Activated naive CD8-positive, alpha-beta T cell treated with anti-CD3 and anti-CD28 coated beads, Interleukin-2, amount 10 ng/mL, durations not matched to agents 7 days and 5 days (primary cell): ENCODE data around the gene PBRM1. TPM values are rescaled to one million over a fixed set of nuclear protein-coding genes. Genes with fewer than 3 reads are reported as not detected.

ENCODE experiments used
- ATAC-seq: fragments of 150-1000 bp; cut with Tn5 transposase; one replicate; pipeline ENCODE4 v1.10.0; 2021; ENCODE audit warnings: low read depth, moderate library complexity
- POLR2A ChIA-PET: fragments of 350-600 bp; sonication (Branson Sonifier 250); formaldehyde crosslinking; loops from one replicate; lab custom pipeline; 2021; ENCODE audit warnings: antibody characterized with exemption; lab: Charles Lee
- DNase-seq: peaks from one replicate; pipeline ENCODE4 v3.0.0; 2021
- H3K27ac Mint-ChIP-seq: one replicate; pipeline ENCODE4 v1.8.0; 2022; ENCODE audit warnings: mild to moderate bottlenecking, mixed read lengths
- H3K27me3 Mint-ChIP-seq: one replicate; pipeline ENCODE4 v1.8.0; 2022; ENCODE audit warnings: mild to moderate bottlenecking, moderate library complexity, mixed read lengths
- H3K36me3 Mint-ChIP-seq: one replicate; pipeline ENCODE4 v1.8.0; 2021; ENCODE audit warnings: mild to moderate bottlenecking, mixed read lengths
- H3K4me1 Mint-ChIP-seq: one replicate; pipeline ENCODE4 v1.8.0; 2021; ENCODE audit warnings: mixed read lengths
- H3K4me3 Mint-ChIP-seq: one replicate; pipeline ENCODE4 v1.8.0; 2022; ENCODE audit warnings: mild to moderate bottlenecking, moderate library complexity, mixed read lengths
- H3K9me3 Mint-ChIP-seq: one replicate; pipeline ENCODE4 v1.8.0; 2021; ENCODE audit warnings: mixed read lengths
- total RNA-seq, 2 experiments: library from RNA; stranded (reverse); gene quantifications; one replicate each; pipeline ENCODE4 v1.2.3, GENCODE V29; 2021

The PBRM1 gene
- total RNA-seq, 2 experiments from 2014 or later, result 73.5 to 77.0 TPM

GRCh38 chr3:52714335-52715302, 28.9 kb upstream of the PBRM1 start:
- H3K4me1 Mint-ChIP-seq, result peaks cover 4% of the 10 kb centered on the region
- H3K4me3 Mint-ChIP-seq, result no peak overlapping the region
- ATAC-seq, result no peak
- peaks cover under 1% of the 10 kb centered on the region for H3K9me3 Mint-ChIP-seq
- H3K27ac Mint-ChIP-seq, result no peak overlapping the region
- POLR2A ChIA-PET, result interaction anchor here (1.3 kb wide), 1 partner anchor 9 kb away, joined by 3 read pairs; the partner anchor contains the start of genes GLT8D1 and SPCS1
- H3K27me3 Mint-ChIP-seq, result no peaks in the 10 kb centered on the region
- no peak for DNase-seq
- peaks cover 18% of the 10 kb centered on the region for H3K36me3 Mint-ChIP-seq

DNA sequence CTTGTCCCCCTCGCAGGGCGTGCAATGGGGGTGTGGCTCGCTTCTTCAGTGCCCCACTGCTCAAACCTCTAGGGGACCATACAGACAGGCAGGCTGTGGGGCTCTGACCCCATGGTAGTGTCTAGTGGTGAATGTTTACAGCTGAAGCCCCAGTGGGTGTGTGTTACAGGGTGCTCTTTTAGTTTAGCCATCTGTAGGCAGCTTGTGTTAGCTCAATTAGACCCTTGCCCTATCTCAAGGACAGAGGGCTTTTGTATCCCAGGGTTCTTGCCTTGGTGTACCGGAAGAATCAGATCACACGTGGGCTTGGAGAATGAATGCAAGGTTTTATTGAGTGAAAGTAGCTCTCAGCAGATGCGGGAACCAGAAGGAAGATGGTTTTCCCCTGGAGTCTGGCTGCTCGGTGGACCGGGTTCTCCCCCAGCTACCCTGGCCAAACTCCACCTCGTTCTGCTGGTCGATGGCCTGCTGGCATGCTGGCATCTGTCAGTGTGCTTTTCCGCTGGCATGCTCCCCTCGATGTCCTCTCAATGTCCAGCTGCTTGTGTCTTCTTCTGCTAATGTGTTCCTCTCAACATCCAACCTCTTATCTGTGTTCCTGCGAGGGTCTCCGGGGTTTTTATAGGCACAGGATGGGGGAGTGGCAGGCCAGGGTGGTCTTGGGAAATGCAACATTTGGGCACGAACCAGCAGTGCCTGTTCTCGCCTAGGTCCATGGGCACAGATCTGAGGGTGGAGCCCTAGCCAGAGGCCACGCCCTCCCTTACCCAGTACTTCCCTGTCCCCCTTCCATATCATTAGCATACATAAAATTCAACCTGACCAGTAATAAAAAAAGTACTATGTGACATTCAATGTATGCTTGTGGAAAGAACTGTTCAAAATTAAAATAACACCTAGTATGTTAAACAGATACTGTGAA, 26.8 kb upstream of the PBRM1 start:
- H3K9me3 Mint-ChIP-seq, result no peaks in the 10 kb centered on the region
- ATAC-seq (no peak), DNase-seq (no peak)
- no peak overlapping the region for H3K4me3 Mint-ChIP-seq
- H3K4me1 Mint-ChIP-seq, result peaks cover 12% of the 10 kb centered on the region
- POLR2A ChIA-PET, result no interaction called here
- H3K36me3 Mint-ChIP-seq, result peaks cover 12% of the 10 kb centered on the region
- H3K27ac Mint-ChIP-seq, result no peak overlapping the region
- H3K27me3 Mint-ChIP-seq, result no peaks in the 10 kb centered on the region

DNA sequence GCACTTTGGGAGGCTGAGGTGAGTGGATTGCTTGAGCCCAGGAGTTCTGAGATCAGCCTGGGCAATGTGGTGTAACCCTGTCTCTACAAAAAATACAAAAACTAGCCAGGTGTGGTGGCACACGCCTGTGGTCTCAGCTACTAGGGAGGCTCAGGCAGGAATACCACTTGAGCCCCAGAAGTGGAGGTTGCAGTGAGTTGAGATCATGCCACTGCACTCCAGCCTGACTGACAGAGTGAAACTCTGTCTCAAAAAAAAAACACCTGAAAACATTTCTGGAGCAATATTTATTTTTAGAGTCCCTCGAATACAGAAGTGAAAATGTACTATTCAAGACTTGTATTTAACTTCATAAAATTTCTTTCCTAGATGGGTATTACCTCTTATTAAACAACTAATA, 24.8 kb upstream of the PBRM1 start:
- no peak for ATAC-seq
- H3K36me3 Mint-ChIP-seq, result peaks cover 10% of the 10 kb centered on the region
- POLR2A ChIA-PET, result no interaction called here
- no peak for DNase-seq
- H3K4me3 Mint-ChIP-seq, result no peak overlapping the region
- no peaks in the 10 kb centered on the region for H3K9me3 Mint-ChIP-seq
- H3K27me3 Mint-ChIP-seq, result no peaks in the 10 kb centered on the region
- H3K27ac Mint-ChIP-seq, result no peak overlapping the region
- peaks cover 15% of the 10 kb centered on the region for H3K4me1 Mint-ChIP-seq

- Mint-ChIP-seq H3K36me3 (peaks cover 8% of the 10 kb centered on the region), H3K27ac (peak overlapping the region; percentile 67), H3K27me3 (no peaks in the 10 kb centered on the region), H3K9me3 (no peaks in the 10 kb centered on the region), H3K4me3 (peak overlapping the region; percentile 98), H3K4me1 (peaks cover 27% of the 10 kb centered on the region)
- DNase-seq (no peak), ATAC-seq (no peak)
- POLR2A ChIA-PET, result interaction anchor here (0.9 to 1.8 kb wide), 3 partner anchors 8 to 13 kb away, joined by 3 to 7 read pairs (median 3); no protein-coding TSS in a partner anchor
Measured at GRCh38 chr3:52707585-52707984, 21.9 kb upstream of the PBRM1 start.

- Mint-ChIP-seq H3K27me3 (no peaks in the 10 kb centered on the region), H3K27ac (peak within 1 kb of the TSS; percentile 92), H3K36me3 (peaks cover 9% of the 10 kb centered on the region), H3K4me3 (peak within 1 kb of the TSS; percentile 98), H3K4me1 (peaks cover 27% of the 10 kb centered on the region), H3K9me3 (no peaks in the 10 kb centered on the region)
- peak; percentile 93 for DNase-seq
- peak; percentile 92 for ATAC-seq
- POLR2A ChIA-PET, result interaction anchor here (0.5 to 2.5 kb wide), 11 partner anchors 9 to 325 kb away, joined by 3 to 38 read pairs (median 6); partner anchors contain the start of genes GNL3, NEK4 and PBRM1
Measured at GRCh38 chr3:52705688-52706686, 20.3 kb upstream of the PBRM1 start, which contains the start of the genes GLT8D1 and SPCS1. GLT8D1 (minus strand) TSS chr3:52705791; CDS start chr3:52700460, 5,331 bp downstream. SPCS1 (plus strand) TSS chr3:52706106; CDS start chr3:52706247, 141 bp downstream.

DNA sequence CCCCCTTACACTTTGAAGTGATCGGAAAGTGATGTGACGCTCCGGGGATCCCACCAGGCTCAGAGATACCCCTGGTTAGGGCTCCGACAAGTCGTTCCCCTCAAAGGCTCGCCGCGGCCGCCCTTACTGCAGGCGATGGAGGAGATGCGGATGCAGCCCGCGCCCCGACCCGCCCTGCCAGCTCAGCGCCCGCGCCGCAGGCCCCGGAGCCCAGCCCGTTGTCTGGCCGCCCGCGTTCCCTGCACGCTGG, 19.6 kb upstream of the PBRM1 start:
- Mint-ChIP-seq H3K27ac (peak overlapping the region; percentile 90), H3K27me3 (no peaks in the 10 kb centered on the region), H3K9me3 (no peaks in the 10 kb centered on the region), H3K4me3 (peak overlapping the region; percentile 98), H3K4me1 (peaks cover 27% of the 10 kb centered on the region), H3K36me3 (peaks cover 10% of the 10 kb centered on the region)
- POLR2A ChIA-PET, result interaction anchor here (0.6 to 2.5 kb wide), 10 partner anchors 8 to 297 kb away, joined by 3 to 38 read pairs (median 5); partner anchors contain the start of genes GNL3, NEK4 and PBRM1
- ATAC-seq, result no peak
- DNase-seq, result no peak

GRCh38 chr3:52704611-52705437, 19.1 kb upstream of the PBRM1 start:
- no peaks in the 10 kb centered on the region for H3K27me3 Mint-ChIP-seq
- ATAC-seq (no peak), DNase-seq (peak; percentile 40)
- peaks cover 27% of the 10 kb centered on the region for H3K4me1 Mint-ChIP-seq
- H3K9me3 Mint-ChIP-seq, result no peaks in the 10 kb centered on the region
- H3K36me3 Mint-ChIP-seq, result peaks cover 7% of the 10 kb centered on the region
- peak overlapping the region; percentile 98 for H3K4me3 Mint-ChIP-seq
- POLR2A ChIA-PET, result interaction anchor here (0.6 to 2.5 kb wide), 8 partner anchors 8 to 297 kb away, joined by 3 to 38 read pairs (median 6); partner anchors contain the start of genes GNL3, NEK4 and PBRM1
- H3K27ac Mint-ChIP-seq, result peak overlapping the region; percentile 90

GRCh38 chr3:52703341-52703740, 17.6 kb upstream of the PBRM1 start:
- DNase-seq (no peak), ATAC-seq (no peak)
- H3K36me3 Mint-ChIP-seq, result peaks cover 4% of the 10 kb centered on the region
- POLR2A ChIA-PET, result no interaction called here
- no peaks in the 10 kb centered on the region for H3K27me3 Mint-ChIP-seq
- no peak overlapping the region for H3K27ac Mint-ChIP-seq
- H3K9me3 Mint-ChIP-seq, result no peaks in the 10 kb centered on the region
- H3K4me1 Mint-ChIP-seq, result peaks cover 25% of the 10 kb centered on the region
- H3K4me3 Mint-ChIP-seq, result peak overlapping the region; percentile 6

- Mint-ChIP-seq H3K27me3 (no peaks in the 10 kb centered on the region), H3K4me1 (peaks cover 4% of the 10 kb centered on the region), H3K27ac (no peak overlapping the region), H3K4me3 (no peak overlapping the region), H3K9me3 (no peaks in the 10 kb centered on the region), H3K36me3 (peaks cover 20% of the 10 kb centered on the region)
- POLR2A ChIA-PET, result interaction anchor here (1.1 to 1.5 kb wide), 2 partner anchors 8 to 11 kb away, joined by 4 read pairs; partner anchors contain the start of genes GLT8D1, GNL3 and SPCS1
- no peak for DNase-seq
- ATAC-seq, result no peak
Measured at GRCh38 chr3:52697632-52697965, 11.9 kb upstream of the PBRM1 start.

DNA sequence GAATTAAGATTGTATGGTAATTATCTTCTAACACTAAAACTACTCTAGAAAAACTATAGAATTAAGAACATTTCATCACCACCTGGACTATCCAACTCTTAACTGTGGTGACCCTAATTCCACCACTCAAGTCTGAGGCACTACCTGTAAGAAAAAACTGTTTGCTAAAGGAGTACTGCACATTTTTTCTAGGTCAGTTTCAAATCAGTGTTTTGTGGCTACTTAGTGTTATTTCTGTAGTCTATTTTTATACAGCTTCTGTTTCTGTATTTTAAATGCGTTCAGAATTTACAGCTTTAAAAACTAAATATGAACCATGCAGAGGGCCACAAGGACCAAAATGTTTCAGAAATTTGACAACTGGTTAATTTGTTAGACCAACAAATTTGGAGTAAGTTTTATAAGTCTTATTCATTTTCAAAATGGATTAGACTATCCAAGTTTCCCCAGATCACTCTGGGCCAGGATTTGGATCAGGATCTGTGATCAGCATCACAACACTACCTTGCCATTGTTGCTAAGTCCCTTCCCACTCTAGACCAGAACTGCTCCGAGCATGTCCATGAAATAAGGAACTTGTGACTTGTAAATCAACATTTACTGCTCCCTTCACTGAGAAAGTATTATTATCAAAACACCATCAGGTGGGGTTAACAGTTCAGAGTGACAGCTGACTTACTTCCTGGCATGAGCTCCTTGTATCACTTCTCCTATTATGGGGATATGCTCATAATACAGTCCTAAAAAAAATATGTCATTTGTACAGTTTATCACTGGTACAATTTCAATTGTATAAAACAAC, 11.3 kb upstream of the PBRM1 start:
- no peak overlapping the region for H3K4me3 Mint-ChIP-seq

More for the DNA sequence above, 11.3 kb upstream of the PBRM1 start:
- DNase-seq (no peak), ATAC-seq (no peak)
- no peak overlapping the region for H3K27ac Mint-ChIP-seq
- no peaks in the 10 kb centered on the region for H3K27me3 Mint-ChIP-seq
- peaks cover 4% of the 10 kb centered on the region for H3K4me1 Mint-ChIP-seq
- no peaks in the 10 kb centered on the region for H3K9me3 Mint-ChIP-seq
- H3K36me3 Mint-ChIP-seq, result peaks cover 21% of the 10 kb centered on the region
- POLR2A ChIA-PET, result interaction anchor here (1.1 to 1.5 kb wide), 2 partner anchors 8 to 11 kb away, joined by 4 read pairs; partner anchors contain the start of genes GLT8D1, GNL3 and SPCS1
